ENCODE data around the gene MBP.

The MBP gene

DNA sequence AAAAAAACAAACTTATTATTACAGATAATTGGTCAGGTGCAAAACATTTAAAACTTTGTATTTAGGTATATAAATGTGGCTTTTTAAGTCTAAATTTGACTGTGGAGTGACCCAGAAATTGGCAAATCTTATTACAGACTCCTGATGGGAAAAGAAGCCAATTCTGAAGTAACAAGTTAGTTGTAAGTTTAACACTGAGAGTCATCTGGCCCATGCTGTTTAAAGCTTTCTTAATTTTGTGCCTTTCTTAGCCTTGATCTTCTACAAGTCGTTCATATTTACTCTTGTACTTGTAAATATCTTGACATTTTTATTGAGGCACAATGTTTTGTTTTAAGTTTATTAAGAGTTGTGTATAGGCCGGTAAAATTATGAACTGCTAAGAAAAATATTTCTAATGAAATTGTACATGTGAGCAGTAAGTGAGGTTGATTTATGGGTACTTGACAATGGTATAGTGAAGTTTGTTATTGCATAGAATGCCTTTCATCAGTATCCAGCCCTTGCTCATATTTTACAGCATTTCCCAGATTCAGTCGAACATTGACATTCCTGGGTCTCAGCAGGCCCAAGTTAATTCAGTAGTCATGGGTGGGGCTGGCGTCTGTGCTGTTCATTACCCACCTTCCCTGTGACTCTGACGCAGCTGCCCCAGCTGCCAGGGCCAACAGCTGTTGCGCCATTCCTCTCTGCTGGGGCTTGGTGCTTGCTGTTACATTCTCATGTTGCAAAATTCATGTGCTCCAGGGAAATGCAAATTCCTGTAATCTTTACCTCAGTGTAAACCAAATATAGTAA lies 188.8 kb downstream of the MBP start:
- CTCF ChIA-PET, result interaction anchor here (1.0 kb wide), 1 partner anchor 11 kb away, joined by 4 read pairs; no protein-coding TSS in a partner anchor

DNA sequence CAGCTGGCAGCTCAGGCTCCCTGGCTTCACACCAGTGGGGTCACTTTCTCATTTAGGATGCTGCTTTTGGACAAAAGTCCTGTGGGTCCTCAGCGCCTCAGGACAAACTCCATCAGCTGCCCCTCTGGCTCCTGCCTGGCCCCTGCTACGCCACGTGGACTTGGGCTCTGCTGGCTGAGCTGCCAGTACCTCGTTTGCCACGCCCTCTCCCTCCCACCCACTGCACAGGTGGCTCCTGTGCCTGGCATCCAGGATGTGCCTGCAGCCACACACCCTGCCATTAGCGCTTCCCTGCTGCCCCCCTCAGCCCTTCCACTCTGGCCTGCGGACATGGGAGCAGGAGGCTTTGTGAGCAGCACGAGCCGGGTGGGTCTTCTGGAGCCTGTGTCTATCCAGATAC lies 191.3 kb downstream of the MBP start:
- Histone ChIP-seq H3K4me3 (ENCODE audit: control insufficient read depth in 1 of 7, extremely low read depth in 1 of 7, insufficient read depth in 4 of 7, low read depth in 2 of 7, low read length in 6 of 7) (no peak overlapping the region), H3K9me3 (ENCODE audit: control extremely low read depth in 1 of 5, control insufficient read depth in 4 of 5, insufficient read depth in 2 of 5, low read depth in 1 of 5, low read length in 4 of 5) (peaks cover 0 to 3% (median 0%) of the 10 kb centered on the region in 5 experiments), H3K27me3 (replicated peaks in 2 of 5; ENCODE audit: control insufficient read depth in 4 of 5, insufficient read depth in 5 of 5, low read length in 4 of 5) (no peaks in the 10 kb centered on the region), H3K27ac (ENCODE audit: insufficient read depth in 1 of 2, low read depth in 1 of 2, low read length in 2 of 2, poor library complexity in 1 of 2, severe bottlenecking in 2 of 2) (no peak overlapping the region), H3K36me3 (ENCODE audit: control insufficient read depth in 4 of 4, insufficient read depth in 4 of 4, low read length in 3 of 4) (peaks cover 4 to 43% (median 25%) of the 10 kb centered on the region in 4 experiments), H3K4me1 (ENCODE audit: control extremely low read depth in 1 of 4, control insufficient read depth in 4 of 4, insufficient read depth in 4 of 4, low read length in 3 of 4) (peaks cover 0 to under 1% (median 0%) of the 10 kb centered on the region in 4 experiments)
- ChIA-PET POLR2A (no interaction called here), CTCF (interaction anchor here (1.3 to 1.9 kb wide), 2 partner anchors 9 to 18 kb away, joined by 3 to 5 read pairs; no protein-coding TSS in a partner anchor)
- WGBS (ENCODE audit: insufficient coverage), result 93% methylated on average over 5 of the region's 9 CpGs
- DNase-seq, result no peak

More for the DNA sequence above, 188.8 kb downstream of the MBP start:
- Histone ChIP-seq H3K27ac (ENCODE audit: insufficient read depth in 1 of 2, low read depth in 1 of 2, low read length in 2 of 2, poor library complexity in 1 of 2, severe bottlenecking in 2 of 2) (no peak overlapping the region), H3K4me1 (ENCODE audit: control extremely low read depth in 1 of 4, control insufficient read depth in 4 of 4, insufficient read depth in 4 of 4, low read length in 3 of 4) (peaks cover 0 to 5% (median 0%) of the 10 kb centered on the region in 4 experiments), H3K4me3 (ENCODE audit: control insufficient read depth in 1 of 7, extremely low read depth in 1 of 7, insufficient read depth in 4 of 7, low read depth in 2 of 7, low read length in 6 of 7) (no peak overlapping the region), H3K36me3 (ENCODE audit: control insufficient read depth in 4 of 4, insufficient read depth in 4 of 4, low read length in 3 of 4) (peaks cover 3 to 32% (median 19%) of the 10 kb centered on the region in 4 experiments), H3K27me3 (replicated peaks in 2 of 5; ENCODE audit: control insufficient read depth in 4 of 5, insufficient read depth in 5 of 5, low read length in 4 of 5) (no peaks in the 10 kb centered on the region), H3K9me3 (ENCODE audit: control extremely low read depth in 1 of 5, control insufficient read depth in 4 of 5, insufficient read depth in 2 of 5, low read depth in 1 of 5, low read length in 4 of 5) (peaks cover 0 to 3% (median 0%) of the 10 kb centered on the region in 5 experiments)
- POLR2A ChIA-PET, result no interaction called here
- WGBS (ENCODE audit: insufficient coverage), result 90% methylated on average over 2 of the region's 6 CpGs
- no peak for DNase-seq

DNA sequence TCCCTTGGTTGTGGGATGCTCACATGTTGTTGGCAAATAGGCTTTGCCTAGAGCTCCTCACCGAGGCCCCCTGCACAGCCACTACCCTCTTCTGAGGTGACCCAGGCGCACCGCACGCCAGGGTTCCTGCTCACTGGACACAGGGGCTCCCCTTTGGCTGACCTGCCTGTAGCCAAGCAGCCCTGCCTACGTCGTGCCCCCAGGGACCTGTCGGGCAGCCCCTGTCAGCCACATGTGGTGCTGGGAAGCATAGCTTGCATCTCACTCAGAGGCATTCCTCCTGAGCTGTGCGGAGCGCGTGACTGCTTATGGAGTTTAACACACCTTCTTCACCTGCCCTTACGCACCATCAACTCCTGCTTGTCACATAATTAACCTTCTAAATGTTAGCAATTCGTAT lies 194.0 kb downstream of the MBP start:
- H3K4me1 ChIP-seq (ENCODE audit: control extremely low read depth in 1 of 4, control insufficient read depth in 4 of 4, insufficient read depth in 4 of 4, low read length in 3 of 4), result no peaks in the 10 kb centered on the region
- peaks cover 6 to 44% (median 29%) of the 10 kb centered on the region in 4 experiments for H3K36me3 ChIP-seq (ENCODE audit: control insufficient read depth in 4 of 4, insufficient read depth in 4 of 4, low read length in 3 of 4)
- no peaks in the 10 kb centered on the region for H3K27me3 ChIP-seq (replicated peaks in 2 of 5; ENCODE audit: control insufficient read depth in 4 of 5, insufficient read depth in 5 of 5, low read length in 4 of 5)
- ChIA-PET CTCF (no interaction called here), POLR2A (no interaction called here)
- DNase-seq, result no peak
- 100% methylated on average over 9 of the region's 12 CpGs for WGBS (ENCODE audit: insufficient coverage)
- H3K27ac ChIP-seq (ENCODE audit: insufficient read depth in 1 of 2, low read depth in 1 of 2, low read length in 2 of 2, poor library complexity in 1 of 2, severe bottlenecking in 2 of 2), result no peak overlapping the region
- no peaks in the 10 kb centered on the region for H3K9me3 ChIP-seq (ENCODE audit: control extremely low read depth in 1 of 5, control insufficient read depth in 4 of 5, insufficient read depth in 2 of 5, low read depth in 1 of 5, low read length in 4 of 5)
- no peak overlapping the region for H3K4me3 ChIP-seq (ENCODE audit: control insufficient read depth in 1 of 7, extremely low read depth in 1 of 7, insufficient read depth in 4 of 7, low read depth in 2 of 7, low read length in 6 of 7)

DNA sequence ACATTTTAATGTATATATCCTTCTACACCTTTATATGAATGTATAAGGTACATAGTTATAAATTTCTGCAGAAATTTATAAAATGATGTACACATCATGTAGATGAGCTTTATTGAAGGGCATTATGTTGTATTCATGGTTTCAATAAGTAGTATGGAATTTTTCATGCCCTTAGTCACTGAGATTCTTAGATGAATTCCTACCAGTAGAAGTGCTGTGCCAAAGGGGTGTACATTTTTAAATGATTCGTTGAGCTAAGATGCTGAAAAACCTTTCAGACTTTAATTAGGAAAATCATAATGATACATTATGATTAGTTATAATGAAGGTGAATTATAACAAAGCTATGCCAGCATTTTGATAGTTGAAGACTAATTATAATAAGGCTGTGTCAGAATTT lies 195.0 kb downstream of the MBP start:
- Histone ChIP-seq H3K27me3 (replicated peaks in 2 of 5; ENCODE audit: control insufficient read depth in 4 of 5, insufficient read depth in 5 of 5, low read length in 4 of 5) (no peaks in the 10 kb centered on the region), H3K9me3 (ENCODE audit: control extremely low read depth in 1 of 5, control insufficient read depth in 4 of 5, insufficient read depth in 2 of 5, low read depth in 1 of 5, low read length in 4 of 5) (no peaks in the 10 kb centered on the region), H3K36me3 (ENCODE audit: control insufficient read depth in 4 of 4, insufficient read depth in 4 of 4, low read length in 3 of 4) (peaks cover 6 to 48% (median 33%) of the 10 kb centered on the region in 4 experiments), H3K4me3 (ENCODE audit: control insufficient read depth in 1 of 7, extremely low read depth in 1 of 7, insufficient read depth in 4 of 7, low read depth in 2 of 7, low read length in 6 of 7) (no peak overlapping the region), H3K4me1 (ENCODE audit: control extremely low read depth in 1 of 4, control insufficient read depth in 4 of 4, insufficient read depth in 4 of 4, low read length in 3 of 4) (no peaks in the 10 kb centered on the region), H3K27ac (ENCODE audit: insufficient read depth in 1 of 2, low read depth in 1 of 2, low read length in 2 of 2, poor library complexity in 1 of 2, severe bottlenecking in 2 of 2) (no peak overlapping the region)
- POLR2A ChIA-PET, result no interaction called here
- WGBS (ENCODE audit: insufficient coverage), result no CpG with 5 or more reads among the region's 1 CpG
- DNase-seq, result no peak
- CTCF ChIA-PET, result interaction anchor here (1.1 kb wide), 1 partner anchor 10 kb away, joined by 3 read pairs; no protein-coding TSS in a partner anchor

DNA sequence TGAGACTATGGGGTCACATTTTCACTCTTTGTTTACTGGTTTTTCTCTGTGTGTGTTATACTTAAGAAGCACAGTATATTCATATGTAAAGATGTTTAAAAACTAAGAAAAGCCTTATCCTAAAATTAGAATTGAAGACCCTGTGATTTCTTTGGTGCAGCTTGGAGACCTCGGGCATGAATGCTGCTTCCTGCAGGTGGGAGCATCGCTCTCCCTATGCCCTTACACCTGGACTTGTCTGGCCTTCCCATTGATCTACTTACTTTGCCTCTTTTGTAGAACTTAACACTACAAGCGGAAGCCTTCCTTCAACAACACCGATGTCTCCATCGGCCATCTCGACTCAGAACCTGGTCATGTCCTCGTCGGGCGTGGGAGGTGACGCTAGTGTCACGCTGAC lies 195.7 kb downstream of the MBP start:
- no peaks in the 10 kb centered on the region for H3K9me3 ChIP-seq (ENCODE audit: control extremely low read depth in 1 of 5, control insufficient read depth in 4 of 5, insufficient read depth in 2 of 5, low read depth in 1 of 5, low read length in 4 of 5)
- H3K4me3 ChIP-seq (ENCODE audit: control insufficient read depth in 1 of 7, extremely low read depth in 1 of 7, insufficient read depth in 4 of 7, low read depth in 2 of 7, low read length in 6 of 7), result no peak overlapping the region
- ChIA-PET CTCF (interaction anchor here (1.1 kb wide), 1 partner anchor 11 kb away, joined by 3 read pairs; no protein-coding TSS in a partner anchor), POLR2A (no interaction called here)
- no peaks in the 10 kb centered on the region for H3K27me3 ChIP-seq (replicated peaks in 2 of 5; ENCODE audit: control insufficient read depth in 4 of 5, insufficient read depth in 5 of 5, low read length in 4 of 5)
- H3K27ac ChIP-seq (ENCODE audit: insufficient read depth in 1 of 2, low read depth in 1 of 2, low read length in 2 of 2, poor library complexity in 1 of 2, severe bottlenecking in 2 of 2), result no peak overlapping the region
- peaks cover 8 to 55% (median 37%) of the 10 kb centered on the region in 4 experiments for H3K36me3 ChIP-seq (ENCODE audit: control insufficient read depth in 4 of 4, insufficient read depth in 4 of 4, low read length in 3 of 4)
- H3K4me1 ChIP-seq (ENCODE audit: control extremely low read depth in 1 of 4, control insufficient read depth in 4 of 4, insufficient read depth in 4 of 4, low read length in 3 of 4), result no peaks in the 10 kb centered on the region
- DNase-seq, result no peak
- 98% methylated on average over 7 of the region's 11 CpGs for WGBS (ENCODE audit: insufficient coverage)

DNA sequence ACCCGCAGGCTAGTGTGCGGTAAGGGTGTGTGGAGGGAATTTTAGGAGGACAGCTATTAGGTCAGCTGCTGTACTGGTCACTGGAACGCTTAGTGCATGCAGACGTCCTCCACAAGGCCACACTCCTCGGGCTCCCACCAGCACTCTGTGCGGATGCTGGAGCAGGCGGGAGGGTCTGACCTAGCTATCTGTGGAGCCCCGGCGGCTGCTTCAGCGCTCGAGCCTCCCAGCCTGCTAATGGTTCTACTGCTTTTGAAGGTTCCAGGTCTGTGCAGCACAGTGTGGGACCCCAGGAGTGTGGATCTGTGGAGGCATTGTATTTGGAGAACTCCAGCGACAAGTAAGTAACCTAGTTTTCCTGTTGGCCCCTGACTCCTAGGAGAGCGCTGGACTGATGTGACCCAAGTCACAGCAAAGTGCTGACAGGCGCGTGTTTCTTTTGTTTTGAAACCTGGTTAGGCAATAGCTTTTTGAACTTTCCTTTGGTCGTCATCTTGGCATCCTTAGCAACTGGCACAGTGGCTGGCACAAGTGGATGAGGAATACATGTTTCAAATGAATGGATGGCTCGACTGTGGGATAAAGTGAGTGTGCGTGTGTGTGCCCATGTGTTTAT lies 196.8 kb downstream of the MBP start:
- 98% methylated on average over 17 of the region's 18 CpGs for WGBS (ENCODE audit: insufficient coverage)
- Histone ChIP-seq H3K9me3 (ENCODE audit: control extremely low read depth in 1 of 5, control insufficient read depth in 4 of 5, insufficient read depth in 2 of 5, low read depth in 1 of 5, low read length in 4 of 5) (no peaks in the 10 kb centered on the region), H3K27me3 (replicated peaks in 2 of 5; ENCODE audit: control insufficient read depth in 4 of 5, insufficient read depth in 5 of 5, low read length in 4 of 5) (no peaks in the 10 kb centered on the region), H3K4me1 (ENCODE audit: control extremely low read depth in 1 of 4, control insufficient read depth in 4 of 4, insufficient read depth in 4 of 4, low read length in 3 of 4) (no peaks in the 10 kb centered on the region), H3K4me3 (ENCODE audit: control insufficient read depth in 1 of 7, extremely low read depth in 1 of 7, insufficient read depth in 4 of 7, low read depth in 2 of 7, low read length in 6 of 7) (no peak overlapping the region), H3K27ac (ENCODE audit: insufficient read depth in 1 of 2, low read depth in 1 of 2, low read length in 2 of 2, poor library complexity in 1 of 2, severe bottlenecking in 2 of 2) (no peak overlapping the region), H3K36me3 (ENCODE audit: control insufficient read depth in 4 of 4, insufficient read depth in 4 of 4, low read length in 3 of 4) (peaks cover 10 to 58% (median 37%) of the 10 kb centered on the region in 4 experiments)
- CTCF ChIA-PET, result no interaction called here
- POLR2A ChIA-PET, result no interaction called here
- DNase-seq, result no peak
